ENCODE measurements around the gene MARCO. TPM values are rescaled to one million over a fixed set of nuclear protein-coding genes. Genes with fewer than 3 reads are reported as not detected.

The MARCO gene
- polyA plus RNA-seq, 1 of the 3 experiments (the other 2 are of a cell fraction), result not detected

- H3K4me1 ChIP-seq (ENCODE audit: control insufficient read depth in 1 of 2, insufficient read depth in 2 of 2, low read depth in 1 of 2, low read length in 1 of 2), result no peaks in the 10 kb centered on the region
- H3K4me3 ChIP-seq (ENCODE audit: low read depth in 2 of 2, low read length in 1 of 2), result no peak overlapping the region
- no peaks in the 10 kb centered on the region for H3F3A ChIP-seq (replicated peaks; ENCODE audit: insufficient read depth)
- H4K20me1 ChIP-seq (ENCODE audit: insufficient read depth), result no peaks in the 10 kb centered on the region
- DNase-seq, result no peak
- H3K4me2 ChIP-seq, result no peak overlapping the region
- no peaks in the 10 kb centered on the region for H3K9me3 ChIP-seq
- H2AFZ ChIP-seq (ENCODE audit: low read depth), result no peak overlapping the region
- CTCF ChIA-PET, result no interaction called here
- POLR2A ChIA-PET, result no interaction called here
- 8% methylated on average over 8 of the region's 8 CpGs for WGBS (ENCODE audit: low lambda C conversion rate)
- no peaks in the 10 kb centered on the region for H3K9me2 ChIP-seq
- TF ChIP-seq RXRA (IDR thresholded peaks at IDR 0.05; ENCODE audit: borderline replicate concordance, low read depth) (no peak), USF2 (IDR thresholded peaks at IDR 0.05; ENCODE audit: borderline replicate concordance, low read depth, low read length) (no peak), SIN3A (IDR thresholded peaks at IDR 0.05; ENCODE audit: borderline replicate concordance, low read depth, low read length) (no peak), RFX5 (IDR thresholded peaks at IDR 0.05; ENCODE audit: low read length) (no peak), REST (IDR thresholded peaks at IDR 0.05; ENCODE audit: low read depth, low read length) (no peak)
- TF ChIP-seq, protein P1, sequence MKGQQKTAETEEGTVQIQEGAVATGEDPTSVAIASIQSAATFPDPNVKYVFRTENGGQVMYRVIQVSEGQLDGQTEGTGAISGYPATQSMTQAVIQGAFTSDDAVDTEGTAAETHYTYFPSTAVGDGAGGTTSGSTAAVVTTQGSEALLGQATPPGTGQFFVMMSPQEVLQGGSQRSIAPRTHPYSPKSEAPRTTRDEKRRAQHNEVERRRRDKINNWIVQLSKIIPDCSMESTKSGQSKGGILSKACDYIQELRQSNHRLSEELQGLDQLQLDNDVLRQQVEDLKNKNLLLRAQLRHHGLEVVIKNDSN (IDR thresholded peaks at IDR 0.05; ENCODE audit: borderline replicate concordance, low read depth), result no peak
- no peak overlapping the region for H3K27ac ChIP-seq (ENCODE audit: low read depth in 2 of 2, low read length in 1 of 2)
- no peak overlapping the region for H3K9ac ChIP-seq
- H3K36me3 ChIP-seq (replicated peaks in 1 of 2; ENCODE audit: control insufficient read depth in 1 of 2, insufficient read depth in 2 of 2, low read length in 1 of 2), result no peaks in the 10 kb centered on the region
- H3K27me3 ChIP-seq (ENCODE audit: insufficient read depth), result no peaks in the 10 kb centered on the region; the same call in 1 of the 2 replicates
- no peaks in the 10 kb centered on the region for H3K79me2 ChIP-seq (ENCODE audit: insufficient read depth)
Observed at GRCh38 chr2:118954297-118955060, 12.5 kb downstream of the MARCO start.

GRCh38 chr2:118965737-118966136 is 23.7 kb downstream of the MARCO start:
- no peak overlapping the region for H2AFZ ChIP-seq (ENCODE audit: low read depth)
- 0% methylated on average over 3 of the region's 3 CpGs for WGBS (ENCODE audit: low lambda C conversion rate)
- H3K9ac ChIP-seq, result no peak overlapping the region
- POLR2A ChIA-PET, result no interaction called here
- CTCF ChIA-PET, result no interaction called here
- no peak overlapping the region for H3K27ac ChIP-seq (ENCODE audit: low read depth in 2 of 2, low read length in 1 of 2)
- no peaks in the 10 kb centered on the region for H3K36me3 ChIP-seq (replicated peaks in 1 of 2; ENCODE audit: control insufficient read depth in 1 of 2, insufficient read depth in 2 of 2, low read length in 1 of 2)
- H3K27me3 ChIP-seq (ENCODE audit: insufficient read depth), result no peaks in the 10 kb centered on the region; the same call in 1 of the 2 replicates
- DNase-seq, result no peak
- H3K4me3 ChIP-seq (ENCODE audit: low read depth in 2 of 2, low read length in 1 of 2), result no peak overlapping the region
- no peaks in the 10 kb centered on the region for H3K79me2 ChIP-seq (ENCODE audit: insufficient read depth)
- no peaks in the 10 kb centered on the region for H3F3A ChIP-seq (replicated peaks; ENCODE audit: insufficient read depth)
- H3K4me1 ChIP-seq (ENCODE audit: control insufficient read depth in 1 of 2, insufficient read depth in 2 of 2, low read depth in 1 of 2, low read length in 1 of 2), result no peaks in the 10 kb centered on the region
- no peaks in the 10 kb centered on the region for H3K9me3 ChIP-seq
- H3K4me2 ChIP-seq, result no peak overlapping the region
- no peaks in the 10 kb centered on the region for H4K20me1 ChIP-seq (ENCODE audit: insufficient read depth)
- no peaks in the 10 kb centered on the region for H3K9me2 ChIP-seq
- TF ChIP-seq, protein P2, sequence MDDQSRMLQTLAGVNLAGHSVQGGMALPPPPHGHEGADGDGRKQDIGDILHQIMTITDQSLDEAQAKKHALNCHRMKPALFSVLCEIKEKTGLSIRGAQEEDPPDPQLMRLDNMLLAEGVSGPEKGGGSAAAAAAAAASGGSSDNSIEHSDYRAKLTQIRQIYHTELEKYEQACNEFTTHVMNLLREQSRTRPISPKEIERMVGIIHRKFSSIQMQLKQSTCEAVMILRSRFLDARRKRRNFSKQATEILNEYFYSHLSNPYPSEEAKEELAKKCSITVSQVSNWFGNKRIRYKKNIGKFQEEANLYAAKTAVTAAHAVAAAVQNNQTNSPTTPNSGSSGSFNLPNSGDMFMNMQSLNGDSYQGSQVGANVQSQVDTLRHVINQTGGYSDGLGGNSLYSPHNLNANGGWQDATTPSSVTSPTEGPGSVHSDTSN (IDR thresholded peaks at IDR 0.05), result no peak
- TF ChIP-seq YY1 (IDR thresholded peaks at IDR 0.05; ENCODE audit: low read depth), result no peak
- TF ChIP-seq, protein P1 (IDR thresholded peaks at IDR 0.05; ENCODE audit: borderline replicate concordance, low read depth), result no peak
- TF ChIP-seq, protein P3, sequence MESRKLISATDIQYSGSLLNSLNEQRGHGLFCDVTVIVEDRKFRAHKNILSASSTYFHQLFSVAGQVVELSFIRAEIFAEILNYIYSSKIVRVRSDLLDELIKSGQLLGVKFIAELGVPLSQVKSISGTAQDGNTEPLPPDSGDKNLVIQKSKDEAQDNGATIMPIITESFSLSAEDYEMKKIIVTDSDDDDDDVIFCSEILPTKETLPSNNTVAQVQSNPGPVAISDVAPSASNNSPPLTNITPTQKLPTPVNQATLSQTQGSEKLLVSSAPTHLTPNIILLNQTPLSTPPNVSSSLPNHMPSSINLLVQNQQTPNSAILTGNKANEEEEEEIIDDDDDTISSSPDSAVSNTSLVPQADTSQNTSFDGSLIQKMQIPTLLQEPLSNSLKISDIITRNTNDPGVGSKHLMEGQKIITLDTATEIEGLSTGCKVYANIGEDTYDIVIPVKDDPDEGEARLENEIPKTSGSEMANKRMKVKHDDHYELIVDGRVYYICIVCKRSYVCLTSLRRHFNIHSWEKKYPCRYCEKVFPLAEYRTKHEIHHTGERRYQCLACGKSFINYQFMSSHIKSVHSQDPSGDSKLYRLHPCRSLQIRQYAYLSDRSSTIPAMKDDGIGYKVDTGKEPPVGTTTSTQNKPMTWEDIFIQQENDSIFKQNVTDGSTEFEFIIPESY (IDR thresholded peaks at IDR 0.05; ENCODE audit: borderline replicate concordance, low read depth), result no peak
- TF ChIP-seq NFIC (IDR thresholded peaks at IDR 0.05; ENCODE audit: borderline replicate concordance), result no peak
- TF ChIP-seq POLR2AphosphoS5 (IDR thresholded peaks at IDR 0.05; ENCODE audit: low read depth, low read length), result no peak
- no peak for TF ChIP-seq FOSL2 (IDR thresholded peaks at IDR 0.05; ENCODE audit: borderline replicate concordance, low read depth)
- no peak for TF ChIP-seq TEAD4 (IDR thresholded peaks at IDR 0.05; ENCODE audit: borderline replicate concordance, insufficient read depth)
- no peak for TF ChIP-seq GABPA (IDR thresholded peaks at IDR 0.05; ENCODE audit: low read depth)
- no peak for TF ChIP-seq FOXJ3 (CRISPR knock-in tag; IDR thresholded peaks at IDR 0.05)
- no peak for TF ChIP-seq RAD21 (IDR thresholded peaks at IDR 0.05; ENCODE audit: low read length)
- TF ChIP-seq JUND (IDR thresholded peaks at IDR 0.05), result no peak
- no peak for TF ChIP-seq SIN3A (IDR thresholded peaks at IDR 0.05; ENCODE audit: borderline replicate concordance, low read depth, low read length)

Measured in SK-N-SH (cell line).